ENCODE results near the gene C1orf87.

GRCh38 chr1:59985911-59986515 lies 87.6 kb downstream of the C1orf87 start:
- no peak for TF ChIP-seq POLR2A (IDR thresholded peaks at IDR 0.05)
- TF ChIP-seq CTCF (IDR thresholded peaks at IDR 0.05 in 4 of 5, conservative IDR thresholded peaks at IDR 0.05 in 1 of 5): no peak
